NCI-H1092 (cell line): ENCODE results near the gene OSGIN1.
A peak's percentile ranks its signal among the peaks of the same experiment; 100 is the strongest.
"Not testable (repeated sequence)": the region's sequence is repeated elsewhere in the genome, so short reads cannot be mapped to it uniquely, and the experiment has no call there.

Experiments used
- DNase-seq: peaks from one replicate; lab custom pipeline; 2025; lab: John Stamatoyannopoulos, UW

The OSGIN1 gene

DNA sequence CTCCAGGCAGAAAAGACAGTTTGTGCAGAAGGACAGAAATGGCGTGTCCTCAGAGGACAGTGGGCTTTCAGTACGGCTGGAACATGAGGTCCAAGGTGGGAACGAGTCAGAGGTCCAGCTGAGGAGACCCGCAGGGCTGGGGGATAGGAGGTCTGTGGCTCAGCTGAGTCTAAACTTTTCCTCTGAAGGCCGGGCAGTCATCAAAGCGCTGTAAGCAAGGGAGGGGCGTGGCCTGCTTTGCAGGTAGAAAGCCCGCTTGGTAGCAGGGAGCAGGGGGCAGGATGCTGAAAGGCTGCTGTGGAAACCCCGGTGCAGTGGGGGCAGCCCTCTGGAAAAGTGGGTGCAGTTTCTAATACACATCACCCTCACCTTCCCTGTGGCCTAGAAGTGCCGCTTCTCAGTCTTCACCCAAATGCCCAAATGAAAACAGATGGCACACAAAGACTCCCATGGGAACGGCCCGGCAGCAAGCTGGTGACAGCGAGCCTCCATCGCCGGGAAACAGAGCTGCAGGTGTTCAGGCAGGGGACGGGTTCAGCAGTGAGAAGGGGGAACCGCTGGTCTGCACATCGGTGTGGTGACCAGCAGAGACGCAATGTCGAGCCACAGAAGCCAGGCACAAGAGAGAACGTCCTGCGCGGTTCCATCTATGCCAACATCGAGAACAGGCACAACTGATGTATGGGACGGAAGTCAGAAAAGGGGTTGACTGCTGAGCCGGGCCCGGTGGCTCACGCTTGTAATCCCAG, 12.2 kb upstream of the OSGIN1 start:
- DNase-seq = no peak

DNA sequence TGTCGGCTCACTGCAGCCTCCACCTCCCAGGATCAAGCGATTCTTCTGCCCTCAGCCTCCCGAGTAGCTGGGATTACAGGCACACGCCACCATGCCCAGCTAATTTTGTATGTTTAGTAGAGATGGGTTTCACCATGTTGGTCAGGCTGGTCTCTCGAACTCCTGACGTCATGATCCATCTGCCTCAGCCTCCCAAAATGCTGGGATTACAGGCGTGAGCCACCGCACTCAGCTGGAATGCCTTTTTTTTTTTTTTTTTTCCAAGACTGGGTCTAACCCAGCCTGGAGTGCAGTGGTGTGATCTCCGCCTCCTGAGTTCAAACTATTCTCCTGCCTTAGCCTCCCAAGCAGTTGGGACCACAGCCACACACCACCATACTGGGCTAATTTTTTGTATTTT, 11.5 kb upstream of the OSGIN1 start:
- not testable (repeated sequence) for DNase-seq

DNA sequence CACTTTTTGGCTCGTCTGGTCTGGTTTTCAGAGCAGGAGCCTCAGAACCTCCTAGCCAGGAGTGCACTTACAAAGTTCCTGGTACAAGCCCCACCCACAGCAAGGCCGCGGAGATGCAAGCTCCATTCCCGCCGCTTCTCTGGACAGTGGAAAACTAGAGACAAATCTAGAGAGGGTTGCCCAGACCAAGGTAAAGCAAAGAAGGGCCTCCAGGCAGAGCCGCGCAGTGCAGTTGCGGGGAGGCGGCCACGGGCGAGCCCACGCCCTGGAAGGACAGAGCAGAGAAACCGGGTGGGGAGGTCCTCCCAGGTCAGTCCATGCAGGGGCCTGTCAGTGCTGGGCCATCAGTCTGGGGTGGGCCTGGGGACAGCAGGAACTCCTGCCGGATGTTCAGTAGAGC, 11.0 kb upstream of the OSGIN1 start:
- DNase-seq = no peak

DNA sequence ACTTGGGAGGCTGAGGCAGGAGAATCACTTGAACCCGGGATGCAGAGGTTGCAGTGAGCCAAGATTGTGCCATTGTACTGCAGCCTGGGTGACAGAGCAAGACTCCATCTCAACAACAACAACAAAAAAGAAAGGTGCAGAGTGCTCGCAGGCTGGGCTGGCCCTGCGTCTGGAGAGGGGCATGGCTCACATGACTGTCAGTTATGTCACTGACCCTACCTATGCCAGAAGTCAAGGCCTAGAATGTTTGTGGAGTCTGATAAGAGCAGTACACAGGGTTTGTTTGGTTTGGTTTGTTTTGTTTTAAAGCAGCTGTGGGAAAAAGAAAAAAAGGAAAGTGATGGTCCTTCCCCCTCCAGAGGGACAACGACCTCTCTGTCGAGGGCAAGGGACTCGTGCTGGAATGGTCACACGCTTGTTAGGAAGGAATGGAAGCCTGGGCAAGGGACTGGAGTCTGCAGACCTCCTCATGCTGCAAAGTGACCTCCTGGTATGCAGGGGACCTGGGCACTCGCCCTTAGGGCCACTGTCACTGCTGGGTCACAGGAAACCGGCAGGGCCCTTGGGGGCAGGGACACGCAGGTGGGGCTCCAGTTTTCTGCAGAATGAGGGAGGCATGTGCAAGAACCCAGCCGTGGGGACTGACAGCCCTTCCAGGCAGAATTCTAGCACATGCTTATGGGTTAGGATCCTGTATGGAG, 10.1 kb upstream of the OSGIN1 start:
- no peak for DNase-seq

DNA sequence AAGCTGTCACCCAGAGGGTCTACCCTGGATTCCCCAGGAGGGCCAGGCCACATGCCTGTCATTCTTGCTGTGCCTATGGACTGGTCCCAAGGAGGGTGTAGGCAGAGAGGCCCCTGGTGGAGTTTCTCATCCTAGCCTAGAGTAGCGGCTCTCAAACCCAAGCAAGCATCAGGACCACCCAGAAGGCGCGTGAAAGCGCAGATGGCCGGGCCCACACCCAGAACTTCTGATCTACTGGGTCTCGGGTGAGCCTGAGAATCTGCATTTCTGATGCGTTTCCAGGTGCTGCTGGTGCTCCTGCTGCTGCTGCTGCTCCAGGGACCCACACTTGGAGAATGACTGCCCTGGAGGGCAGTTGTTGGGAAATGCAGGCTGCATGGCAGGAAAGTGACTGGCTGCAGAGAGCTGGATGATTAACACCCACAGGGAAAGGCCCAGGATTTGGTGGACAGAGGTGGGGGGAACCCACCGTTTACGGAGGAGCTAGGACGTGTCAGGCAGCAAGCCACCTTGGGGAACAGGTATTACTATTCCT, 9.5 kb upstream of the OSGIN1 start:
- DNase-seq = no peak

DNA sequence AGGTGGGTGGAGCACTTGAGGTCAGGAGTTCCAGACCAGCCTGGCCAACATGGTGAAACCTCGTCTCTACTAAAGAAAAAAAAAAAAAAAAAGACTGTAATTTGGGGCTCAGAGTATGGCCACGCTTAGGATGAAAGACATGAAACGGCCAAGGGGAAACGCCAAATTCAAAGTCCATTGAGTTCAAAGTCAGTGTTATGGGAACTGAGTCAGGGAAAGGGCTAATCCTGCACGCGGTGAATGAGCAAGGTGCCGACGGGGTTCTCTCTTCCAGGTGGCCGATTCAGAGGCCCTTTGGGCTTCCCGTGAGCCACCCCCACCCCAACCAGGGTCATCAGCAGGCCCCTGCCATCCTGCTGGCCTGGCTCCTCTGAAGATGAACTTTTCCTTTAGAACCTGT, 7.5 kb upstream of the OSGIN1 start:
- no peak for DNase-seq

DNA sequence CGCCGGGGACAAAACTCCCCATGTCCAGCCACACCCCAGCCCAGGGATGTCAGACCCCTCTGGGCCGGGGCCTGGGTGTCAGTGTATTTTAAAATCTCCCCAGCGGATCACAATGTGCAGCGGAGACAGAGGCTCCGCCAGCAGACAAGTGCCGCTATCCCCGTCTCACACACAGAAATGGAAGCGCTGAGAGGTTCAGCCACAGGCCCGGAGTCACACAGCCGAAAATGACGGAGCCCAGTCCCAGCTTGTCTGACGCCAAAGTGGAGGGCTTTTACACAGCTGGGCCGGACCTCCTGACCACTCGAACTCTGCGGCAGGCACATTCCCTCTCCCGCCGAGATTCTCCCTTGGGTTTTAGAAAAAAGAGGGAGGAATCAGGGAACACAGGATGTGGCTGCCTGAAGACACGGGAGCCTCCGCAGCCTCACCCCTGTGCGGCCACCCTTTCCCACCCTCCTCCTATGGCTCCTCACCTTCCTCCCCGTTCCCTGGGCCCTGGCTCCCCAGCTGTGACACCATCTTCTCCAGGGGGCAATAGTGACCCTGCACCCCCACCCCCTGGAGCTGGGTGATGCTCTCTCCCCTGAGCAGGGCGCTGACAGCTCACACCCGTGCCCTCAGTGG, 6.8 kb upstream of the OSGIN1 start:
- no peak for DNase-seq

DNA sequence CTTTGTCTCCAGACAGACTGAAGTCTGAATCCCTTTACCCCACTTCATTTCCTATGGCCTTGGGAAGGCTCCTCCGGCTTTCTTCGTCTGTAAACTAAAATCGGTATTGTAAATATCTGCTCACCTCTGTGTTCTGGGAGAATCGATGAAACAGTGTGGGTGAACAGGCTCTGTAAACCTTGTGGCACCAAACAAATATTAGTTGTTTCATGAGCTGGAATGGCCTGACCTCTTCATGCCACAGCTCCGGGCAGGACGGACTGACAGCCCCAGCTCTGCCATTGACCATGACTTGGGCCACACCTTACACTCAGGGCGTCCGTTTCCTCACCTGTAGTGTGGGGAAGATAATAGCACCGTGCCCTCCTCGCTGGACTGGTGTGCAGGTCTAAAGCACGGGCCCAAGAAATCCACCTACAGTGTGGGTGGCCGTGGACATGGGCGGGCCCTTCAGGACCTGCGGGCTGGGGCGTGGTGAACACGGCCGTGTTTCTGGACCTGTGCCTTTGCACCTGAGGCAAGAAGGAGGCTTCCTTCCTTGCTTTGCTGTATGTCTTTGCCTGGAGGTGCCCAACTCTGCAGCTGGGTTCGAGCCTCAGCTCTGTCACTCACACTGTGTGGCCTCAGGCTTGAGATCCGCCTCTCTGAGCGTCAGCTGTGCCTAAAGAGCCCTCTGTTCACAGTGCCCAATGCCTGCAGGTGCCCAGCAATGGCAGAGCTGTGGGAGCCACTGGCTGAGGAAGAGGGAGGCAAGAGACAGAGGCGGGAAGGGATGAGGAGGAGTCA, 6.1 kb upstream of the OSGIN1 start:
- DNase-seq = no peak

DNA sequence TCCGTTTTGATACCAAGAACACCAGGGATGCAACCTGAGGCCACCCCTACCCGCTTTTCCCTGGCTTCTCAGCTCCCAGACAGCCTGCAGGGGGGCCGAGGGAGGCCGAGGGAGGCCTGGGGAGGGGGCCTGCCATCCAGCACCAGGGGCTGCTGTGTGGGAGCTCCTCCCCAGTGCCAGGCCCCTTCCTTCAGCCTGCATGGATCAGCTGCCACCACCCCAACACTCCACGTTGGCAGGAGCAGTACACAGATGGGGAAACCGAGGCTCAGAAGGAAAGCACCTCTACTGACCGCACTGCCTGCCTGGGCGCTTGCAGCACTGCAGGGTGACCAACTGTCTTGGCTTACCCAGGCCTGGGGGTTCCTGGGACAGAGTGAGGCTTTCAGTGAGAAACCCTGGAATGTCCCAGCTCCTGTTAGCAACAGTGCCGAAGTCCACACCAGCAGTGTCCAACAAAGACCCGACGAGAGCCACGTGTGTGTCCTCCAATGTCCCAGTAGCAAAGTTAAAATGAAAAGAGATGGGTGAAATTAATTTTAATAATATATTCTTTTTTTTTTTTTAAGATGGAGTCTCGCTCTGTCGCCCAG, 5.3 kb upstream of the OSGIN1 start:
- DNase-seq = no peak

DNA sequence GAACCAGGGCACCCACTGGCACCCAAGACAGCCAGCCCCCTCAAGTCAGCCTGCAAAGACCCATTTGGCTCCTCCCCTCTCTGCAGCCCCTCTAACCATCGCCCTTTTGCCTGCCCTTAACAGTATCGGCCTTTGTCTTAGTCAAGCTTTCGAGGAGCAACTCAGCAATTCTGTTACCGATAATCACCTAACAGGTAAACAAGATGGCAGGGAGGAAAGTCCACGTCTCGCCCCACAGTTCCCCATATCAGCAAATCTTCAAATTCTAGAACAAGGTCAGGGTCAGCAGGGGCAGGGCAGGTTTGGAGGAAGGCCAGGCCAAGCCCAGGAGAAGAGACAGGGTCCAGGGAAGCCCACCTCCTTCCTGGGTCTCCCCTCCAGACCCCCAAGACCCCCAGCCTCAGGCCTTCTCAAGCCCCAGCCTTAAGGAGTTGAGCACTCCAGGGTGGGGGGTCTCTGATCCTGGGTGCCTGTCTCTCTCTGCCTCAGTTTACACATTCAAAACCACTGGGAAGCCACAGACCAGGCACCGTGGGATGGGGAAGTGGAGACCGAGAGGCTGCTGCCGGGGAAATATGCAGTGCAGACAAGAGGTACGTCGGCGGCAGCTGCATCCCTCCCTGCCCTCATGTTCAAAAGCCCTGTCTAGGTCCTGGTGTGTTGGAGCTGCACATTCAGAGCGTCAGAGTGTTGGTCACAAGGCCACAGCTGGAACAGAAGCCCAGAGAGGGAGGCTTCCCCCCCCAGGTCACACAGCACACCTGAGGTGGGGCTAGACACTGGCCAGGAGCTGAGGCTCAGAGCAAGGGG, 3.9 kb upstream of the OSGIN1 start:
- DNase-seq = no peak

DNA sequence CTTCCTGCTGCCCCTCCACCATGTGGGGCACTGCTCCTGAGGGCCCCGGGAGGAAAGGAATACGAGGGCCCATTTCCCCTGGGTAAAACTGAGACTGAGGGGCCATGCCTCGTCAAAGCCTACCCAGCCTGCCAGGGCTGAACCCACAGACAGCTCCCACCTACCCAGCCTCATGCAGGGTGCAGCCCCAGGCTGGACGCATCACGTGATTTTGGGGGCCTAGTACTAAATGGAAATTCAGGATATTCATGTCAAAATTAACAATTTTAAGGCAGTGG, 3.4 kb upstream of the OSGIN1 start:
- no peak for DNase-seq

DNA sequence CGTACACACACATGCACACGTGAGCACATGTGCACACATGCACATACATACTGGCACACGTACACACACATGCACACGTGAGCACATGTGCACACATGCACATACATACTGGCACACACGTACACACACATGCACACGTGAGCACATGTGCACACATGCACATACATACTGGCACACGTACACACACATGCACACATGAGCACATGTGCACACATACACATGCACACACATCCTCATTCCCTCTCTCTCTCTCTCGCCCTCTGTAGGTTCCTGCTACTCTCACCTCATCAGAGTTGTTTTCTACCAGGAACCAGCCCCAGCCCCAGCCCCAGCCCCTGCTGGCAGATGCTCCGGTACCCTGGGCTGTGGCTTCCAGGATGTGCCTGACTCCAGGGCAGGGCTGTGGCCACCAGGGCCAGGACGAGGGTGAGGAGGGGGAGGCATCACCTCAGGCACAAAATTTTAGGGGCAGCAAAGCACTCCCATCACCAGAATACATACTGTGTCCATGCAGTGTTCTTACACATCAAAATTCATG, 2.1 kb upstream of the OSGIN1 start:
- DNase-seq = not testable (repeated sequence)

DNA sequence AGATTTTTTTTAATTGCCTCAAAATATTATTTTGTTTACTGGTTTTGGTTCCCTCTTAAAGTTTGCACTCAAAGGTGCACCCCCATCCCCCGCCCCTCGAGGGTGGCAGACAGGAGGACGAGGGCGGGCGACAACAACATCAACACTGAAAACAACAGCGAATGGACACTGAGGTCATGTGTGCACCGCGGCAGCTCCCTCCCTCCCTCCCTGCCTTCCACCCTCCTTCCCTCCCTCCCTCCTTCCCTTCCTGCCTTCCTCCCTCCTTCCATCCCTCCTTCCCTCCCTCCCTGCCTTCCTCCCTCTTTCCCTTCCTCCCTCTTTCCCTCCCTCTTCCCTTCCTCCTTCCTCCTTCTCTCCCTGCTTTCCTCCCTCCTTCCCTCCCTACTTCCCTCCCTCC, 1.5 kb upstream of the OSGIN1 start:
- no peak for DNase-seq

DNA sequence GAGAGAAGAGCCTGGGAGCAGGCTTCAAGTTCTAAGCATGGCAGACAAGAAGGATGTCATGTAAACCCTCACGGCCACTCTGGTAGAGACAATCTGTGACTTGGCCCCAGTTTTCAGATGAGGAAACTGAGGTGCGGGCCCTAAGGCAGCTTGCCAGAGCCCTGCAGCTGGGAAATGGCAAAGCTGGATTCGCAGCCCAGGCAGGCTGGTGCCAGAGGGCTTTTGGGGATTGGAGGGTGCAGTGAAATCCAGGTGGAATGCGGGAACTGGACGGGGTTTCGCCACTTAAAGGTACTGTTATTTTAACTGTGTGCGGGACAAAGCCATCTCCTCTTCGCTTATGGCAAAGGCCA, 477 bp upstream of the OSGIN1 start:
- no peak for DNase-seq

DNA sequence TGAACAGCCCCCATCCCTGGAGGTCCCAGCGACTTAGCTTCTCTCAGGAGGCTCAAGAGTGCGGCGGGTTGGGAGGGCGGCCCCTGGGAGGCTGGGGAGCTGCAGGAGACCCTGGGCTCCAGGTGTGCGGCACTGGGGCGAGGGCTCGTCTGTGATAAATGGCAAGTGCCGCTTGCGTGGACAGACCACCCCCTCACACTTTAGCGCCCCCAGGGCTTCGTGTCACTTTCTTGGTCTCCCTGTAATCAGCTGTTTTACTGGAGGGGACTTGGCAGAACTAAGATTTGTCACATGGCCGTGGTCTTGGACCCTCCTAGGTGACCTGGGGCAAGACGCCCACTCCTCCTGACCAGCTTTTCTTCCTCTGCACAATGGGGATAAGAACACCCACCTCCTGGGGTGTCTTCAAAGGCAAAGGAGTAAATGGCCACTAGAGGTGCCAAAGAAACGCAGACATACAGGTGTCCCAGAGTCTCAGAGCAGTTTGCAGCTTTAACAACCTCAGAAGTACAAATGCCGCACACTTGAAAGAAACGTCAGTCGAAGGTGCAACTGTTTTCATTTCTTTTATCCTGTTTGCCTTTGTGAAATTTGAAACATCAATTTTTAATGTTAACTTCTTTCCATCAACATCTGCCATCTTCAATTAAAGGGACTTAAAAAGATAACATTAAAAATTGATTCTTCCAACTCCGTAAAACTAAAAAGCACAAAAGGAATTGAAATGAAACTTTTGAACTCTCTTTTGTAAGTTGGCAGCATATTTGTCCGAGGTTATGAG, 946 bp downstream of the OSGIN1 start:
- DNase-seq = no peak

DNA sequence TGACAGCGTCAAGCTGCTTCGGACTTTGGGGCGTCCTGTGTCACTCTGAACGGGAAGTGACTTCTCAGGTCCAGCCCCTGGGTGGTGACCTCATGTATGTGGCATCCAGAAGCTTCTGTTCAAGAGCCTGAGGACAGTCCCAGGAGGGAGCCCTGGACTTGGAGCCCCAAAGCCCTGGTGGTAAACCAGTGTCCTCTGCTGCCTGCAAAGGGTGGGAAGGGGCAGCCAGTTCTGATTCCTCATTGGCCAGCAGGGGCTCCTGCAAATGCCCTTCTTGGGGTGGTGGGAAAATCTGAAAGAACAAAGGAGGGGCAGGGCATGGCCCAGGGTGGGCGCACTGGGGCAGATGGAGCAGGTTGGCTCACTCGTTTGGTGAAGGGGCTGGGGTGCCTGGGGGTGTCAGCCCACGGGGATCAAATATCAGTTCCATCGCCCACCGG, 1.6 kb downstream of the OSGIN1 start:
- DNase-seq = no peak

DNA sequence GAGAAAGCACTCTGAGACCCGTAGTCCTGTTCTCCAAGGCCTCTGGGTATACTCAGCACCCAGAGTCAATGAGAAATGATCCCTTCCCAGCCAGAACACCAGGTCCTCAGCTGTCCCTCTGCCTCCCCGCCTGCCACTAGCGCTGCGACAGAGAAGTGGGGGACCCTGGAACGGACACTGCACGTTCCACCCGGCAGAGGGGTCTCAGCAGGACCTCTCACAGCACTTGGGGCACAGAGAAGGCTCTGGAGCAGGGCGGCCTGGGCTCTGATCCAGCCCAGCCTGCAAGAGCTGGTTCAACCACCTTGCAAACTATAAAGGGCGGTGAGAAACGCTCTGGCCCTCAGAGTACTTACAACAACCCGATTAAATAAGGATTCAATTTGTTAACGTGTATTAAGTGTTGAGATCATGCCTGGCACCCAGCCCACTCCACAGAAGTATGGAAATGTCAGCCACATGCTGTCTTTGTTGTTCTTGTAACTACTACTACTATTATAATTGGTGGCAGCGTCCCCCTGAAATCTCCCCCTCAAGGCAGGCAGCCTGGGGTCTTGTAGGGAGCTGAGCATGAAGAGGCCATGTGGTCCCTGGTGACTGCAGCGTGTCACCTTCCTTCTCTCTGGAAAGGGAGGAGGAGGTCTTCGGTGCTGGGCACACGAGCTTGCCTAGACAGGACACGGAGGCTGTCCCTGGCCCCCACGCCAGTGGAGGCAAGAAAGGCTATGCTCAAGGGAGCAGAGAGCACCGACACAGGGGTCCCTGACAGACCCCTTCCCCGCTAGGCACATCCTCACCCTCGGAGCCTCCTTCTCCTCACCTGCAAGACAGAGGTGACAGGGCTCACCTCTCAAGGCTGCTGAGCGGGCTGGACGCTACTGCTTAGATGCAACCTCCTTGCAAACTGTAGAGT, 2.4 kb downstream of the OSGIN1 start:
- DNase-seq = no peak

DNA sequence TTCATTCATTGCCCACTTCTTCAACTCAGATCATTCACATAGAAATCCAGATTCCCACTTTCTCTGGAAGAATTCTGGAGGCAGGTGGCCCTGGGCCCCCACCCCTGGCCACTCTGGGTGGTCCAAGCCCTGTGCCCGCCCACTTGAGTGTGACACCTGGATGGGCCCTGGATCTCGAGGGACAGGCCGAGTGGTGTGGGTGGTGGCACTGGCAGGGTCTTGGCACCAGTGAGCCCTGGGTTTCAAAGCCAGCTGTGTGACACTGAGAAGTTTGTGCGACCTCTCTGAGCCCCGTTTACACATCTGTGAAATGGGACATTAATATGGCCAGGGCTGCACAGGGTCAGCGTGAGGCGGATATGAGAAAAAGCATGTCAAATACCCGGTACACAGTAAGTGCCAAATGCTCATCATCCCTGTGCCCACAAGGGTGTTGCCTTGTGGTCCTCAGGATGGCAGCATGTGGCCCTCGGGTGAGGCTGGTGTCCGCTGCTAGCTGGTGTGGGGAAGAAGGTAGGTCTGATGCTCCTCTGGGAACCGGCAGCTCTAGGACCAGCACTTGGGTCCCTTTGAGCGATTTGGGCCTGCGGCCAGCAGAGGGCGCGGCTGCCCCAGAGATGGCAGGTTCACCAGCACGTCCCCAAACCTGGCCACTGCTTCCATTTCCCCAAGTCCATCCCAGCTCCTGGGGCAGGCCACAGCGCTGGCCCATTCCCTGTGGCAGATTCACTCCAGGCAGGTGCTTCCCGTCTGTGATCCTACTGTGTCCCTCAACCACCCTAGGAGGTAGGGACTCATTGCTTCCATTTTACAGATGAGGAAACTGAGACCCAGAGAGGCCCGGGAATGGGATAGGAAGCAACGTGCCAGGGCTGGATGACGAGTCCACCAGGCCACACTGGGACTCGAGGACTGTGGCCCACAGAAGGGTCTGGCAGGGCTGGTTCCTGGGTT, 3.6 kb downstream of the OSGIN1 start:
- DNase-seq = peak; percentile 67
